Stimulated activated CD4-positive, alpha-beta T cell treated with anti-CD3 and anti-CD28 coated beads, Interleukin-4, amount 100 ng/mL, for 4 hours (primary cell): ENCODE results near the gene ANKRD31.
"Not testable (repeated sequence)": the region's sequence is repeated elsewhere in the genome, so short reads cannot be mapped to it uniquely, and the experiment has no call there.

ENCODE experiments used
- DNase-seq, 2 experiments: peaks; one replicate each; pipeline ENCODE4 v3.0.0-alpha.2; 2020

ANKRD31 gene, protein sequence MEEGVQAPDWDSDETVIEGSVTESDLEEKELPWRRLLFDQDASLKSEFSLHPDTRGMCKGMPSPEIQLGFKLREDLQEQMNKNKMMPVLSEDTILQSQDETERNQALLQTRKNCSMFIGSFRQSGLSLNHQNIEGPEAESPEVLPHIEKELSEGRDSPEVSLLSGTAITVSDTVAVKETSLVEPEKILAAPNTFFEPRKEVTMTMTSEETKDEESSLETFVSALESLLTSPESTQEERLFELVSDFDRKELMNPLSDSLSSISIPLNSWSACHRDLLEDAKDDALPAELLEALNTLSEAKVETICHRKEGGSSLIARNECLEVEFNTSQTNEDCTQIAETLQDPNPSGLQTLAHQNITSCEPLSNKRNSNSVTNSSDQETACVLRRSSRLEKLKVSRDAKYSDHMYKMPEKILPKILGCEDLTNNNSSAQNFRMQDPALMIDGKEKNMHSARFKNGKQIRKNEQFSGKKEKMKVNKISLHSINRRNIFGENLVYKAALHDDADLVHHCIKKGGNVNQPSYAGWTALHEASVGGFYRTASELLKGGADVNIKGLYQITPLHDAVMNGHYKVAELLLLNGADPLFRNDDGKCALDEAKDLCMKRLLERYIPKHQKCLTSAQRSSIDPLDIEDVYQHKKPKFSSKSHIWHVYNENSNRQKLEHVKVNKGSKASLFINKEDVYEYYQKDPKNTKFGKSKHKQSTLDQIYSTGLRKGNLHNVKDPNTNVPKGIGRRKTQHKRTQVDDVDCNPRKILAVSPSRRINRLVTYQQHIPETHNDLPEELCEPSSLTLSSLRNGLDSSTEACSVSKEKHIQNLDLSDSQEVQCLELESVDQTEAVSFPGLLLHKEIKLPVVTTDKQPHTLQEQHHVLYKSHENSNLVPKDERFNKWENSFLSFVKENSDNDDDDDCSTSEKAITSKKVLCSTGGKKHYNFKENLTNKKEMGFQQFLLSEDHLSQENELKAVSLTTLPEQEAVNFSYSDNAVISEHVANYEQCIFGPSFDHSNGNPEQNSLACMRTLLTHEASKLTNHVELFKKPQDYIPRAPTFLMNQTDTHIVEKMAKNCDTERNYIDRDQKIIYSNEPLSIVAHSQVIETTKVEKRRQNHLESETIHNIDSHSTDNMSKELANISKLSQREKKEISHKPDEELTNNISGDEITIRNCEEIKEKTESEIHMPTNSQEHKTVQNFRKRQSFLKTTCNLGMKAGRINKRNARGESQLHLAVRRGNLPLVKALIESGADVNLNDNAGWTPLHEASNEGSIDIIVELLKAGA (N-terminal part only)

DNA sequence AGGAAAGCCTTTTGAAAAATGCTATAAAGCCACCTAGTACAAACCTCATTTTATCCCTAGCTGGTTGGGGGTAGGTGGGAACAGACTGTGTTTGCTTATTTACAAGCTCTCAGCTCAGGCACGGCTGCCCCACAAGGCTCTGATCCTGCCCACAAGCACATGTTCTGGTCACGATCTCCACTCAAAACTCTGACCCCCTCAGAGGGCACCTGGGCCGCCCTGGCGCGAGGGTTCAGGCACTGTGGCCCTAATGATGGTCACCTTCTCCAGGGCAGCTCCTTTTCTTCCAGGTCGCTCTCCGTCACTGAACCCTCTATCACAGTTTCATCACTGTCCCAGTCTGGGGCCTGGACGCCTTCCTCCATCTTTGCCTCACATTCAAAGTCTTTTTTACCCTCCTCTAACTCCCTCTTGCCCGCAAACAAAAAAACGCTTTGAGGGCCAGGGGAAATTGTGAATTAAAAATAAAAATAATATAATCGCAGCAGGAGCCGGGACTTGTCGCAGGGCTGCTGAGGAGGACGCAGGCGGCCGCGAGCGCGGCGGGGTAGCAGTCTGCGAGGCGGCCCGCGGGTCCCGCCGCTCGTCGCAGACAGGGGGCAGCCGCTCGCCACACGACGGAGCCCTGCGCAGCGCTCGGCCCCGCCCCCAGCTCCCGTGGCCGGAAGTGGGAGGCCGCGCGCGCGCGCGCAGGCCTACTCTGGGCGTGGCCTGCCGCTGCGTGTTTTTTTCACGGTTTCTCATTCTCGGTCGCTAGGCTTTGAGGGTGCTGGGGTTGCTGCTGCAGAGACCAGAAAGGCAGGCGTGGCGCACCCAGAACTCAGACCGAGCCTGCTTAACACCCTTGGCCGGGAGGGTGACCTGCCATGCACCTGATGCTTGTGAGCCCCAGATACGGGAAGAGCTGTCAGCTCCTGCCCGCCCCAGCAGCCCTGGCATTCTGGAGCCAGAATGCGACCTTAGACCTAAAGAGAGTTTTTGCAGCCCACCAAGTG lies at the start of gene ANKRD31:
TSS of gene ANKRD31 (minus strand) at position 557 of the 995 bp plus-strand sequence. CDS start at position 365, 192 bp downstream.
- peak; percentile 86 to 92 for DNase-seq

GRCh38 chr5:75286211-75286773 lies 49.6 kb upstream of the ANKRD31 start:
- DNase-seq: no peak

DNA sequence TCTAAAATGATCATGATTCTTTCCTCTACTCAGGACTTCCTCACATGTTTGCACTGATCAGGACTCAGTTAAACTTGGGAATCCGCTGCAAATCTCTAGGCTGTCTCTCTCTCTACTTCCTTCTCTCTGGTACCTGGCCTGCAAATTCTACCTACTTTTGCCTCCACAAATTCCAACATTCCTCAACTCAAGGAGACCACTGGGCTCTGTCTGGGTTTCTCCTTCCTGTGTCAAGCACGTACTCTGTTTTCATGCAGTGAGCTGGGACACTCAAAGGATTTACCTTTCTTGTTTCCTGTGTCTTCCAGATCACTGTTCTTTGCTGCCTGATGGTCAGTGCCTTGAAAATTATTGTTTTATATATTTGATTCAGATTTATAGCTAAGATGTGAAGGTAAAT lies 45.9 kb upstream of the ANKRD31 start:
- DNase-seq: no peak

GRCh38 chr5:75281716-75282465 lies 45.2 kb upstream of the ANKRD31 start:
- DNase-seq: no peak

- DNase-seq: no peak
Observed at GRCh38 chr5:75279321-75279720, 42.6 kb upstream of the ANKRD31 start.

GRCh38 chr5:75277463-75277862 lies 40.8 kb upstream of the ANKRD31 start:
- DNase-seq: no peak

- DNase-seq: no peak
Observed at GRCh38 chr5:75275756-75276155, 39.1 kb upstream of the ANKRD31 start.

DNA sequence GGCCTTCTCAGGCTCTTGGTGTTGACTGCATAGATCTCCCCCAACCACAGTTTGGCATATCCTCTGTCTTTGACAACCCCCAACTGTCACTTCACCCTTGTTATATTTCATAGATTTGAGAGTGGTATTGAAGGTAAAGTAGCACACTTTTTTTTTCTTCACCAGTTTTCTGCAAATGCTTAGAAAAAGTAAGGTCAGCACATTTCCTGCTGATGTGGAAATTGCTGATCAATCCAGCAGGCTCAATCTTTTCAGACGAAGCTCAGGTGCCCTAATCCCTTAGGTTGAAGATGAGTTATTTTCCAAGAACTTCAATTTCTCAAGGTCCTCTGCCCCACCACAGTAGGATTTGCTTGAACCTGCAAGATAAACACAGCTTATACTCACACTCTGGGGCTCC lies 38.5 kb upstream of the ANKRD31 start:
- DNase-seq: no peak

- DNase-seq: no peak
Observed at GRCh38 chr5:75274486-75274885, 37.8 kb upstream of the ANKRD31 start.

DNA sequence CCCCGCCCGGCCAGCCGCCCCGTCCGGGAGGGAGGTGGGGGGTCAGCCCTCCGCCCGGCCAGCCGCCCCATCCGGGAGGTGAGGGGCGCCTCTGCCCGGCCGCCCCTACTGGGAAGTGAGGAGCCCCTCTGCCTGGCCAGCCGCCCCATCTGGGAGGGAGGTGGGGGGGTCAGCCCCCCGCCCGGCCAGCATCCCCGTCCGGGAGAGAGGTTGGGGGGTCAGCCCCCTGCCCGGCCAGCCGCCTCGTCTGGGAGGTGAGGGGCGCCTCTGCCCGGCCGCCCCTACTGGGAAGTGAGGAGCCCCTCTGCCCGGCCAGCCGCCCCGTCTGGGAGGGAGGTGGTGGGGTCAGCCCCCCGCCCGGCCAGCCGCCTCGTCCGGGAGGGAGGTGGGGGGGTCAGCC lies 33.9 kb upstream of the ANKRD31 start:
- DNase-seq: not testable (repeated sequence)

- no peak for DNase-seq
Observed at GRCh38 chr5:75265731-75266130, 29.1 kb upstream of the ANKRD31 start.

DNA sequence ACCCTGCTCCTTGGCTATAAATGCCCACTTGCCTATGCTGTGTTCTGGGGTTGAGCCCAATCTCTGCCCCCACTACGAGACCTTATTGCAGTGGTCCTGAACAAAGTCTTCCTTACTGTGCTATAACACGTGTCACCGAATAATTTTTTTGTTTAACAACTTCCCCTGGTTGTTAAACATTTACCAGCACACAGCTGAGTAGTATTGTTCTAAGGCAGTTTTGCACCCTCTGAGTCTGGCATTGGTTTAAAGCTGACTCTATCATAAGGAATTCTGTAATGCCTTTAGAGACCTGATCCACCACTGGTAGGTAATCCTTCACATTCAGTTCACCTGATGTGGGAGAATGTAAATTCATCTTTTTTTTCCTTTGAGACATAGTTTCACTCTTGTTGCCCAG lies 25.6 kb upstream of the ANKRD31 start:
- no peak for DNase-seq

DNA sequence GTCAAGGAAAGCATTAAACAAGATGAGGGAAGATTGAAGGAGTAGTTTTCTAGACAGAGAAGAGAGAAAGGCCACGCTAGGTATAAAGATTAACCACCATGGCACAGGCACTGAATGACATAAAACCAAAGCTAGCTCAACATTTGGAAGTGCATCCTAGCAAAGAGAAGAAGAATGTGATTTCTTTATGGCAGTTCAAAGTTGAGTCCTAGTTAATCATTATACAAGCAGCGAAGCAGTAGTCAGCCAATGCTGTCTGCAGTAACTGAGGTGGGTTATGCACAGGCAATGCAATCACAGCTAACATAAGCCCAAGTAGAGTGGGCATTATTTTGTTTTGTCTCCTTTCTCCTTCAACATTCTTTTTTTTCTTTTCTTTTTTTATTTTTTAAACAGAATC lies 24.0 kb upstream of the ANKRD31 start:
- no peak for DNase-seq

DNA sequence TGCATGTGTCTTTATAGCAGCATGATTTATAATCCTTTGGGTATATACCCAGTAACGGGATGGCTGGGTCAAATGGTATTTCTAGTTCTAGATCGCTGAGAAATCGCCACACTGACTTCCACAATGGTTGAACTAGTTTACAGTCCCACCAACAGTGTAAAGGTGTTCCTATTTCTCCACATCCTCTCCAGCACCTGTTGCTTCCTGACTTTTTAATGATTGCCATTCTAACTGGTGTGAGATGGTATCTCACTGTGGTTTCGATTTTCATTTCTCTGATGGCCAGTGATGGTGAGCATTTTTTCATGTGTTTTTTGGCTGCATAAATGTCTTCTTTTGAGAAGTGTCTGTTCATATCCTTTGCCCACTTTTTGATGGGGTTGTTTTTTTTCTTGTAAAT lies 13.8 kb upstream of the ANKRD31 start:
- not testable (repeated sequence) for DNase-seq

- no peak for DNase-seq
Observed at GRCh38 chr5:75245023-75245422, 8.3 kb upstream of the ANKRD31 start.

- DNase-seq: no peak
Observed at GRCh38 chr5:75243510-75243909, 6.8 kb upstream of the ANKRD31 start.

DNA sequence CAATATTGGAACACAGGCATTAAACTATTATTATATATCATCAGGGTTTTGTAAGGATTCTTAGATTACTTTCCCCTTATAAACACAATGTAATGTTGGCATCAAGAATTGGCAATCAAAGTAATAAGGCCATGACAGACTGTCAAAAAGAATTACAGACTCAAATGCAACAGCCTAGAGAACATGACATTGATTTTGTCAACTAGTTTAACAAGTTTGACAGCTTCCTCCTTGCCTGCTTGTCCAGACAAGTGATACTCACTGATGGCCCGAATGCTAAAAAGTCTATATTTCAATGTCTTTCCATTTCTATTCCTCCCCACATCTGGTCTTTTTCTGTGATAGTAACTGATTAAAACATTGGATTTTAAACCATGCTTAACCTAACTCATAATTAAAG lies 6.4 kb upstream of the ANKRD31 start:
- no peak for DNase-seq

DNA sequence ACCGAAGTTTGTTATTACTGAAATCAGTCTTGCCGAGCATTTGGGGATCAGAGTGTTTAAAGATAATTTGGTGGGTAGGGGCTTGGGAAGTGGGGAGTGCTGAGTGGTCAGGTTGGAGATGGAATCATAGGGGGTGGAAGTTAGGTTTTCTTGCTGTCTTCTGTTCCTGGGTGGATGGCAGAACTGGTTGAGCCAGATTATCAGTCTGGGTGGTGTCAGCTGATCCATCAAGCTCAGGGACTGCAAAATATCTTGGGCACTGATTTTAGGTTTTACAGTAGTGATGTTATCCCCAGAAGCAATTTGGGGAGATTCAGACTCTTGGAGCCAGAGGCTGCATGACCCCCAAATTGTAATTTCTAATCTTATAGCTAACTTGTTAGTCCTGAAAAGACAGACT lies 5.4 kb upstream of the ANKRD31 start:
- DNase-seq: no peak

DNA sequence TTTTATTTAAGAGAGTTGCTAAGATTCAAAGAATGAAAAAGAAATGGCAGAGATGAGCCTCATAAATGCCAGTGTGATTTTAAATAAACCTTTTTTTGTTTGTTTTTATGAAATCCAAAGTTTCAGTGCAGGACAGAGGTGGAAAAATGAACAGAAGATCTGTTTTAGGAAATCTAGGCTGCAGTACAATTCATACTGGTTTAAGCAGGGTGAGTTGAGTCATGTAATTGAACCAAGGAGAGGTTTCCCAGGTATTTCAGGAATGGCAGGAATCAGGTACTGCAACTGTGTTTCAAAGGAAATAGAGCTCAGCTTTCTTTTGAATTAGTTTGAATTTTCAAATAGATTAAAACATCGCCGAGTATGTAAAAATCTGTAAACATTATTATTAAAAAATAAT lies 3.0 kb upstream of the ANKRD31 start:
- DNase-seq: no peak

GRCh38 chr5:75235711-75236110 lies 967 bp downstream of the ANKRD31 start:
- DNase-seq: no peak

DNA sequence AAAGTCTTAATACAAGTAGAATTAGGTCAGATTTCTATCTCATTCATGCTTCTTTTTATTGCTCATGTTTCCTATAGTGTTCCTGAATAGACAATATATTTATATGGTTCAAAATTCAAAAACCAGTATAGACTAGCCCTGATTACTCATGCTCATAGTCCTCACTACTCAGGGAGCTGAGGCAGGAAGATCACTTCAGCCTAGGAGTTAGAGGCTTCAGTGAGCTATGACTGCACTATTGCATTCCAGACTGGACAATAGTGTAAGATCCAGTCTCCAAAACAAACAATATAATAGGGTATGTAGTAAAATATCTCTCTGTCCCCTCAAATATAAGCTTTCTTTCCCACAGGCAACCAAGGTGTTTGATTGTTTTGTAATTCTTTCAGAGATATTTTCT lies 2.4 kb downstream of the ANKRD31 start:
- DNase-seq: no peak
